K562 (cell line): ENCODE data around the gene MROH8. TPM values are rescaled to one million over a fixed set of nuclear protein-coding genes. Genes with fewer than 3 reads are reported as not detected.
A peak's percentile ranks its signal among the peaks of the same experiment; 100 is the strongest.

Experiments
- CEBPB ChIP-seq: fragments of 450-650 bp; IDR thresholded peaks from 2 replicates; pipeline ENCODE4 v1.6.1; 2016; ENCODE audit warnings: missing genetic modification characterization, missing compliant biosample characterization
- FOSL1 ChIP-seq: fragments of 200-800 bp; sonication (Bioruptor generic); conservative IDR thresholded peaks from 2 replicates; pipeline ENCODE4 v1.6.1; 2016; ENCODE audit warnings: missing genetic modification characterization, missing compliant biosample characterization
- GTF2E2 ChIP-seq: fragments of 200-800 bp; sonication (Bioruptor generic); IDR thresholded peaks from 2 replicates; pipeline ENCODE4 v1.6.1; 2016; ENCODE audit warnings: missing genetic modification characterization, missing compliant biosample characterization
- HMGXB4 ChIP-seq: sonication (generic); formaldehyde crosslinking; IDR thresholded peaks from 2 replicates; pipeline ENCODE4 v1.8.1; 2023; ENCODE audit warnings: mild to moderate bottlenecking, missing genetic modification reagents
- JUN ChIP-seq, 2 experiments: sonication (generic) in 1 of 2; formaldehyde crosslinking in 1 of 2; IDR thresholded peaks; 2 replicates each; pipeline versions ENCODE4 v1.6.1 to v1.8.0; 2012 to 2022; ENCODE audit warnings: borderline replicate concordance in 2 of 2, mild to moderate bottlenecking in 2 of 2, improper control_type of control experiment in 1 of 2, low read depth in 1 of 2, low read length in 1 of 2, missing genetic modification reagents in 1 of 2
- KLF6 ChIP-seq: fragments of 250-450 bp; sonication (Bioruptor Pico); IDR thresholded peaks from 2 replicates; pipeline ENCODE4 v1.4.0; 2020; ENCODE audit warnings: mild to moderate bottlenecking, moderate library complexity, borderline replicate concordance
- MTA3 ChIP-seq: fragments of 450-650 bp; formaldehyde crosslinking; IDR thresholded peaks from 2 replicates; pipeline ENCODE4 v1.6.1; 2017; ENCODE audit warnings: mild to moderate bottlenecking, borderline replicate concordance
- PTRF ChIP-seq: fragments of 450-650 bp; IDR thresholded peaks from 2 replicates; pipeline ENCODE4 v1.6.1; 2016; ENCODE audit warnings: mild to moderate bottlenecking, missing genetic modification characterization, missing compliant biosample characterization
- USF1 ChIP-seq: sonication (generic); formaldehyde crosslinking; IDR thresholded peaks from 2 replicates; pipeline ENCODE4 v1.9.0; 2022; ENCODE audit warnings: mild to moderate bottlenecking, missing genetic modification reagents
- ZNF778 ChIP-seq: fragments of 450-650 bp; formaldehyde crosslinking; IDR thresholded peaks from 2 replicates; pipeline ENCODE4 v1.4.0; 2020; ENCODE audit warnings: mild to moderate bottlenecking, moderate library complexity
- ZSCAN29 ChIP-seq: fragments of 450-650 bp; IDR thresholded peaks from 2 replicates; pipeline ENCODE4 v1.6.1; 2017
- polyA plus RNA-seq, 8 experiments: library from polyadenylated mRNA; depleted of rRNA in 4 of 8; stranded (reverse) in 5 of 8; unstranded in 3 of 8; fragments of >200 nt; fragmentation: Nextera tagmentation in 2 of 8; fragmentation: Illumina TruSeq in 1 of 8; extraction: Ambion mirVana in 2 of 8; extraction: Trizol in 1 of 8; gene quantifications; 2 replicates each; pipeline versions ENCODE4 v1.2.1 to v1.2.3, GENCODE V29; 2011 to 2014; ENCODE audit warnings: inconsistent platforms in 1 of 8, missing spikeins in 1 of 8
- total RNA-seq, 7 experiments: library from RNA; depleted of rRNA in 6 of 7; stranded (reverse); fragments of >200 nt in 6 of 7; fragmentation: Illumina TruSeq in 2 of 7; extraction: Trizol in 2 of 7; gene quantifications; 2 replicates each; pipeline versions ENCODE4 v1.2.1 to v1.2.3, GENCODE V29; 2011 to 2021; ENCODE audit warnings: low replicate concordance in 1 of 7
- TF ChIP-seq, protein P1 (sequence below): sonication (generic); IDR thresholded peaks from 2 replicates; pipeline ENCODE4 v1.6.1; 2016
- TF ChIP-seq, protein P2 (sequence below), 2 experiments: fragments of 450-650 bp in 1 of 2; sonication (generic) in 1 of 2; formaldehyde crosslinking in 1 of 2; IDR thresholded peaks in 1 of 2; conservative IDR thresholded peaks in 1 of 2; 2 replicates each; pipeline versions ENCODE4 v1.6.1 to v1.8.1; 2016 to 2023; ENCODE audit warnings: mild to moderate bottlenecking in 2 of 2, moderate library complexity in 2 of 2, inconsistent platforms in 1 of 2, missing genetic modification reagents in 1 of 2

The MROH8 gene
- total and polyA plus RNA-seq, 9 of the 15 experiments (the other 6 are each of a cell fraction or from before 2014, with no cell fraction given): 0.21 to 1.5 (median 0.78) TPM

DNA sequence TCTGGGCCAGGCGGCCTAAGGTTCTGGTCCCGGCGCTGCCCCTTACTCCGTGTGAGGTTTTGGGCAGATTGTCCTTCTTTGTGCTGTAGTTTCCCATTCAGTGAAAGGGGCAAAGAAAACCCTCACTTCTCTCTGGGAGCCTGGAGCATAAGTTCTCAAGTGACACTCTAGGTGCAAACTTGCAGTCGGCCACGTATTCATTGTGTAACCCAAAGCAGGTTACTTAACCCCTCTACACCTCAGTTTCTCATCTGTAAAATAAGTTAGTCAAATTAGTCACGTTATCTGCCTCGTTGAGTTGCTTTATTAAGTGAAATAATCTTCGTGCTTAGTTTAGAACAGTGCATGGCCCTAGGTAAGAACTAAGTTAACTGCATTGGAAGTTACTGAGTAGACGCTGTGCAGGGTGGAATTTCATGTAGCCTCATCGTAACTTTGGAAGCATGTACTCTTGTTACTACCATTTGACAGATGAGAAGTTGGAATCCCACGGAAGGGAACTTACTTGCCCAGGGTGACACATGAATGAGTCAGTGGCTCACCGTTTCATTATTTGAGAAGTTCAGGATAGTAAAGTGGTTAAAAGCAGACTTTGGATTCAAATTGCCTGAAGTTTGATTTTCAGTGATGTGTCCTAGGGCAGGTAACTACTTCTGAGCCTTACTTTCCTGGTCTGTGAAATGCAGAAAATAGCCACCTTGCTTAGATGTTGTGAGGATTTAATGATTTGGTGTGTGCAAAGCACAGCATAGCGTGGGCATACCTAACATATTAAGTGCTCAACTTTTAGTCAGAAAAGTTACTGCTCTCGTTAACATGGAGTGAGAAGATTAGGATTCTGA lies 556 bp upstream of the MROH8 start (continued):
- no peak for TF ChIP-seq ZNF778 (CRISPR knock-in tag)
- peak; percentile 31; the same call in 1 of the 2 replicates for TF ChIP-seq USF1
- TF ChIP-seq CEBPB (tag): peak; percentile 59
- TF ChIP-seq JUN (IDR thresholded peaks at IDR 0.05; ENCODE audit: borderline replicate concordance, low read depth, low read length): peak; percentile 52; the same call in 1 of the 2 replicates
- no peak for TF ChIP-seq JUN (CRISPR knock-in tag; IDR thresholded peaks at IDR 0.05; ENCODE audit: borderline replicate concordance)
- TF ChIP-seq FOSL1 (tag): peak; percentile 83
- TF ChIP-seq ZSCAN29: no peak
- peak; percentile 10; the same call in 1 of the 2 replicates for TF ChIP-seq MTA3
- TF ChIP-seq, protein P1, sequence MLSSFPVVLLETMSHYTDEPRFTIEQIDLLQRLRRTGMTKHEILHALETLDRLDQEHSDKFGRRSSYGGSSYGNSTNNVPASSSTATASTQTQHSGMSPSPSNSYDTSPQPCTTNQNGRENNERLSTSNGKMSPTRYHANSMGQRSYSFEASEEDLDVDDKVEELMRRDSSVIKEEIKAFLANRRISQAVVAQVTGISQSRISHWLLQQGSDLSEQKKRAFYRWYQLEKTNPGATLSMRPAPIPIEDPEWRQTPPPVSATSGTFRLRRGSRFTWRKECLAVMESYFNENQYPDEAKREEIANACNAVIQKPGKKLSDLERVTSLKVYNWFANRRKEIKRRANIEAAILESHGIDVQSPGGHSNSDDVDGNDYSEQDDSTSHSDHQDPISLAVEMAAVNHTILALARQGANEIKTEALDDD: peak; percentile 60
- no peak for TF ChIP-seq HMGXB4 (CRISPR knock-in tag)
- TF ChIP-seq GTF2E2 (tag): no peak
- TF ChIP-seq PTRF (tag): no peak
- TF ChIP-seq, protein P2, sequence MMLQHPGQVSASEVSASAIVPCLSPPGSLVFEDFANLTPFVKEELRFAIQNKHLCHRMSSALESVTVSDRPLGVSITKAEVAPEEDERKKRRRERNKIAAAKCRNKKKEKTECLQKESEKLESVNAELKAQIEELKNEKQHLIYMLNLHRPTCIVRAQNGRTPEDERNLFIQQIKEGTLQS (IDR thresholded peaks at IDR 0.05): peak; percentile 32; the same call in 1 of the 2 replicates
- TF ChIP-seq, protein P2 (CRISPR knock-in tag; conservative IDR thresholded peaks at IDR 0.05): no peak
- no peak for TF ChIP-seq KLF6 (CRISPR knock-in tag)
